ENCODE results near the gene NMNAT3.

DNA sequence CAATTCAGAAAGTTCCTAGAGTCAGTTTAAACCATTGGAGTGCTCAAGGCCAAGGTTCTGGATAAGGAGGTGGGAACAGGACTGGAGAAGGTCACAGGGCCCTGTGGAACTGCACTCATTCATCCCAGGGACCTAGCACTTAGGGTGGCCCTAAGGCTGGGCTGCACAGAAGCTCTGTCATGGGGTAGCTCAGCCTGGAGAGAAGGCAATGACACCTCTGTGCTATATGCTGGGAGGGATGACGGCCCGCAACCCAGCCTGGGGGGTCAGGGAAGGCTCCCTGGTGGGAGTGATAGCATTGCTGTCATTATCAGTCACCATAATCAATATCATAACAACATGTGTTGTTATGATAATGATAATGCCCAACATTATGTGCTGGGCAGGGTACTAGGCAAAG lies 151.6 kb downstream of the NMNAT3 start:
- TF ChIP-seq, protein P1, sequence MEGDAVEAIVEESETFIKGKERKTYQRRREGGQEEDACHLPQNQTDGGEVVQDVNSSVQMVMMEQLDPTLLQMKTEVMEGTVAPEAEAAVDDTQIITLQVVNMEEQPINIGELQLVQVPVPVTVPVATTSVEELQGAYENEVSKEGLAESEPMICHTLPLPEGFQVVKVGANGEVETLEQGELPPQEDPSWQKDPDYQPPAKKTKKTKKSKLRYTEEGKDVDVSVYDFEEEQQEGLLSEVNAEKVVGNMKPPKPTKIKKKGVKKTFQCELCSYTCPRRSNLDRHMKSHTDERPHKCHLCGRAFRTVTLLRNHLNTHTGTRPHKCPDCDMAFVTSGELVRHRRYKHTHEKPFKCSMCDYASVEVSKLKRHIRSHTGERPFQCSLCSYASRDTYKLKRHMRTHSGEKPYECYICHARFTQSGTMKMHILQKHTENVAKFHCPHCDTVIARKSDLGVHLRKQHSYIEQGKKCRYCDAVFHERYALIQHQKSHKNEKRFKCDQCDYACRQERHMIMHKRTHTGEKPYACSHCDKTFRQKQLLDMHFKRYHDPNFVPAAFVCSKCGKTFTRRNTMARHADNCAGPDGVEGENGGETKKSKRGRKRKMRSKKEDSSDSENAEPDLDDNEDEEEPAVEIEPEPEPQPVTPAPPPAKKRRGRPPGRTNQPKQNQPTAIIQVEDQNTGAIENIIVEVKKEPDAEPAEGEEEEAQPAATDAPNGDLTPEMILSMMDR (IDR thresholded peaks at IDR 0.05): no peak
- TF ChIP-seq EP300 (IDR thresholded peaks at IDR 0.05): no peak
- TF ChIP-seq POLR2AphosphoS5 (IDR thresholded peaks at IDR 0.05): no peak
- TF ChIP-seq POLR2A (IDR thresholded peaks at IDR 0.05): no peak

Data from upper lobe of left lung (tissue), 4 donors.